Prostate gland (tissue), 2 donors: ENCODE data around the gene AKT1. TPM values are rescaled to one million over a fixed set of nuclear protein-coding genes. Genes with fewer than 3 reads are reported as not detected.

Source experiments
- DNase-seq: peaks from one replicate; pipeline ENCODE4 v3.0.0-alpha.2; 2019; ENCODE audit warnings: low spot score
- H3K27ac ChIP-seq, 2 donors: fragments of 200-600 bp; sonication (generic); 2 replicates each; pipeline ENCODE4 v1.5.1; 2017 to 2019
- H3K27me3 ChIP-seq: fragments of 200-600 bp; sonication (generic); replicated peaks from 2 replicates; pipeline ENCODE4 v1.5.1; 2019; ENCODE audit not compliant: insufficient read depth
- H3K36me3 ChIP-seq, 2 donors: fragments of 200-600 bp; sonication (generic); 1 replicate in 1 of 2; 2 replicates in 1 of 2; pipeline versions ENCODE4 v1.5.1 to v1.8.1; 2017 to 2019
- H3K4me1 ChIP-seq: fragments of 200-600 bp; sonication (generic); replicated peaks from 2 replicates; pipeline ENCODE4 v1.5.1; 2019
- H3K4me3 ChIP-seq, 2 donors: fragments of 200-600 bp; sonication (generic); 2 replicates each; pipeline ENCODE4 v1.5.1; 2017 to 2019
- H3K9me3 ChIP-seq: fragments of 200-600 bp; sonication (generic); 2 replicates; pipeline ENCODE4 v1.5.1; 2017
- POLR2A ChIP-seq: fragments of 450-650 bp; IDR thresholded peaks from one replicate; pipeline ENCODE4 v1.6.1; 2016; ENCODE audit warnings: antibody characterized with exemption, mild to moderate bottlenecking
- POLR2AphosphoS5 ChIP-seq: sonication (generic); formaldehyde crosslinking; IDR thresholded peaks from one replicate; pipeline ENCODE4 v1.6.1; 2017; ENCODE audit warnings: antibody characterized with exemption
- WGBS: methylation state at CpG from one replicate; pipeline ENCODE4 v1.1.5; 2018; 5-methylcytosine and 5-hydroxymethylcytosine counted together
- intact Hi-C: fragments of 100-400 bp; cut with DNase I; formaldehyde crosslinking; loops from one replicate; pipeline ENCODE4 v1.14.2; 2022
- total RNA-seq, 2 donors: library from RNA; depleted of rRNA; stranded (reverse); fragments of >200 nt; gene quantifications; one replicate each; pipeline ENCODE4 v1.1.0, GENCODE V29; 2016
- TF ChIP-seq, protein P1 (sequence below), 4 experiments: fragments of 200-600 bp in 2 of 4; fragments of 450-650 bp in 2 of 4; sonication (generic) in 2 of 4; IDR thresholded peaks; 1 replicate in 3 of 4; 2 replicates in 1 of 4; pipeline ENCODE4 v1.5.1; 2016 to 2019; ENCODE audit warnings: antibody characterized with exemption in 4 of 4, mild to moderate bottlenecking in 2 of 4, moderate library complexity in 2 of 4

AKT1 gene
- total RNA-seq, 2 donors from 2014 or later, result 154 to 200 TPM

DNA sequence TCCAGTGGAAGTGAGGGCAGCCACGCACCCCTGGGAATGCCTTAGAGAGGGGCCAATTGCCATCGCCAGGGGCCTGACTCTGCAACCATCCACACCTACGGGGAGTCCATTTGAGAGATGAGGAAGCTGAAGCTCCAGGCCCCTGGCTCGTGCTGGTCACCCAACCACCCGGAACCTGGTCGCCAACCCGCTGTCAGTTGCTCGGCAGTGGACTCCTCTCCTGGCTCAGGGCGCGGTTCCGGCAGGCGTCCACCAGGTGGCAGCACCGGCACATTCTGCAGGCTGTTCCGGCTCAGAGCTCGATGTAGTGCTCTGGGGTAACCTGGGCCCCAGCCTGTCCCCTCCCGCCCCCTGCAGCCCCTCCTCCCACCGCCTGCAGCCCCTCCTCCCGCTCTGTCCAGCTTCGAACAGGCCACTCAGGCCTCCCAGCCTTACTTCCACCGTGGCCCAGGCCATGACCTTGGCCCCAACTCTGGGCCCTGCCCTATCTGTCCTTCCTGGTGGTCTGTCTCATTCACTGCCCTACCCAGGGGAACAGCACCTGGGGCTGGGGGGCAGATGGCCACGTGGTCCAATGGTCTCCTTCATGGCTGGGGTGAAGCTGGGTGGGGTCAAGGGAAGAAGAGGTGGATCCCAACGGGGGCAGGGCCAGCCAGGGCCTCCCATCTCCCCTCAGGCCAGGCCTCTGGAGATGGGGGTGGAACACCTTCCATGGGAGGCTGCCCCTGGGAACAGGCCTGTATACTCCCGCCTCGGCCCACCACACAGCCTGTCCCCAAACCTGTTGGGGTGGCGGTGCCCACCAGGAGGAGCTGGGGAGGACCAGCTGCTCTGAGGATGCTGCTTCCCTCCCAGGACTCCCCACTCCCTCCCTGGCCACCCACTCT, 26.9 kb downstream of the AKT1 start:
- DNase-seq, result peak; percentile 87
- peak overlapping the region; percentile 36 to 43 for H3K27ac ChIP-seq
- intact Hi-C loops, result loop anchor here (2.0 kb wide), 1 partner anchor 58 kb away; no protein-coding TSS in a partner anchor
- H3K4me1 ChIP-seq, result peaks cover 3% of the 10 kb centered on the region
- H3K36me3 ChIP-seq, result peaks cover 0 to 10% of the 10 kb centered on the region in 2 donors
- peak; percentile 53 for TF ChIP-seq POLR2AphosphoS5
- TF ChIP-seq POLR2A, result no peak
- TF ChIP-seq, protein P1, sequence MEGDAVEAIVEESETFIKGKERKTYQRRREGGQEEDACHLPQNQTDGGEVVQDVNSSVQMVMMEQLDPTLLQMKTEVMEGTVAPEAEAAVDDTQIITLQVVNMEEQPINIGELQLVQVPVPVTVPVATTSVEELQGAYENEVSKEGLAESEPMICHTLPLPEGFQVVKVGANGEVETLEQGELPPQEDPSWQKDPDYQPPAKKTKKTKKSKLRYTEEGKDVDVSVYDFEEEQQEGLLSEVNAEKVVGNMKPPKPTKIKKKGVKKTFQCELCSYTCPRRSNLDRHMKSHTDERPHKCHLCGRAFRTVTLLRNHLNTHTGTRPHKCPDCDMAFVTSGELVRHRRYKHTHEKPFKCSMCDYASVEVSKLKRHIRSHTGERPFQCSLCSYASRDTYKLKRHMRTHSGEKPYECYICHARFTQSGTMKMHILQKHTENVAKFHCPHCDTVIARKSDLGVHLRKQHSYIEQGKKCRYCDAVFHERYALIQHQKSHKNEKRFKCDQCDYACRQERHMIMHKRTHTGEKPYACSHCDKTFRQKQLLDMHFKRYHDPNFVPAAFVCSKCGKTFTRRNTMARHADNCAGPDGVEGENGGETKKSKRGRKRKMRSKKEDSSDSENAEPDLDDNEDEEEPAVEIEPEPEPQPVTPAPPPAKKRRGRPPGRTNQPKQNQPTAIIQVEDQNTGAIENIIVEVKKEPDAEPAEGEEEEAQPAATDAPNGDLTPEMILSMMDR (IDR thresholded peaks at IDR 0.05), result peak; percentile 92 to 98 (median 96)
- H3K27me3 ChIP-seq, result no peaks in the 10 kb centered on the region
- no peak overlapping the region for H3K4me3 ChIP-seq
- WGBS, result 14% methylated on average over 22 of the region's 25 CpGs
- no peaks in the 10 kb centered on the region for H3K9me3 ChIP-seq

DNA sequence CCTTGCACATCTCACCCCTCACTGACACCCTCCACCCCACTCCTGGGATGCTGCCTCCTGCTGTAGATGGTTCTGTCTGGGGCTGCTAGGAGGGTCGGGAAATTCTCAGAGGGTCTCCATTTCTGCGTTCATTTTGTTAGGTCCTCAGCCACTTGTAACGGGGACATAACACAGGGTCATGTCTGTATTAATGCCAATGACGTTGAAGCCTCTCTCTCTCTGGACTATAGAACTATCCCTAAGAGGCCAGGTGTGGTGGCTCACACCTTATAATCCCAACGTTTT, 28.0 kb downstream of the AKT1 start:
- no peaks in the 10 kb centered on the region for H3K4me1 ChIP-seq
- TF ChIP-seq POLR2AphosphoS5, result no peak
- TF ChIP-seq POLR2A, result no peak
- TF ChIP-seq, protein P1 (IDR thresholded peaks at IDR 0.05), result no peak
- no peak overlapping the region for H3K27ac ChIP-seq
- H3K27me3 ChIP-seq, result no peaks in the 10 kb centered on the region
- no peak overlapping the region for H3K4me3 ChIP-seq
- H3K9me3 ChIP-seq, result no peaks in the 10 kb centered on the region
- H3K36me3 ChIP-seq, result peaks cover 0 to 2% of the 10 kb centered on the region in 2 donors
- DNase-seq, result no peak
- WGBS, result 90% methylated on average over 5 of the region's 5 CpGs
- intact Hi-C loops, result no loop called here

DNA sequence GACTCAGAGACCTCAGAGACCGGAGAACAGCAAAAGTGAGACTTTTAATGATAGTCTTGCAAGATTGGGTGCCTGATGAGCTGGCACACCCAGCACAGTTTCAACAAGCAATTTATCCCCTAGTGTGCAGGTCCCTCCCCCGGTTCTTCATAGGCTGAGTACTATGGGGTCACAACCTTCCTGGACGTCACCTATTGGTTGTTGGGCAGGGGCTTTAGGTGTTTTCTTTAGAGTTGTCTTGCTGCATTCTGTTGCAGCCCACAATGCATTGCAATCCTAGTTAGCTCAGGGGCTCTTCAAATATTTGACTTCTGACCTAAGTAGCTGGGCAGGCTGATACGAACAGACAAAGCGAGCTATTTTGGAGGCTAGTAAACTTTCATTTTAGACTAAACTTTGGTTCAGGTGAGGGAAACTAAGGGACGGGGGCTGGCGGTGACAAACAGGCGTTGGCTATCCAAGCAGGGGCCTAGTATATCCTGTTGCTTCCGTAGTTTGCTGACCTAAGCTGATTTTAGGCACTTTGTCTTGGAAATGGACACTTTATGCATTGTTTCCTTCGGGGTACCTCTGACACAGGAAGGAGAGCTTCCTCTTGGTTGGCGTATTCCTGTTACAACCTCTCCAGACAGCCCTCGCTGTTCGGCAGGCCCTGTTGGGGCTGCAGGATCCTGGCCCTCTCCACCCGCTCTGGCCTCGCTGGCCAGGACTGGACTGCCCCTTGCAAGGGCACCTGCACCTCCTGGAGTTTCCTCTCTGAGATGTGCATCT, 28.5 kb downstream of the AKT1 start:
- H3K27ac ChIP-seq, result no peak overlapping the region
- 84% methylated on average over 15 of the region's 15 CpGs for whole genome bisulfite sequencing
- TF ChIP-seq, protein P1 (IDR thresholded peaks at IDR 0.05), result no peak
- TF ChIP-seq POLR2A (no peak), POLR2AphosphoS5 (no peak)
- no peak for DNase-seq
- no peaks in the 10 kb centered on the region for H3K27me3 ChIP-seq
- H3K36me3 ChIP-seq, result no peaks in the 10 kb centered on the region
- no peaks in the 10 kb centered on the region for H3K9me3 ChIP-seq
- no peaks in the 10 kb centered on the region for H3K4me1 ChIP-seq
- no peak overlapping the region for H3K4me3 ChIP-seq
- intact Hi-C loops, result no loop called here

DNA sequence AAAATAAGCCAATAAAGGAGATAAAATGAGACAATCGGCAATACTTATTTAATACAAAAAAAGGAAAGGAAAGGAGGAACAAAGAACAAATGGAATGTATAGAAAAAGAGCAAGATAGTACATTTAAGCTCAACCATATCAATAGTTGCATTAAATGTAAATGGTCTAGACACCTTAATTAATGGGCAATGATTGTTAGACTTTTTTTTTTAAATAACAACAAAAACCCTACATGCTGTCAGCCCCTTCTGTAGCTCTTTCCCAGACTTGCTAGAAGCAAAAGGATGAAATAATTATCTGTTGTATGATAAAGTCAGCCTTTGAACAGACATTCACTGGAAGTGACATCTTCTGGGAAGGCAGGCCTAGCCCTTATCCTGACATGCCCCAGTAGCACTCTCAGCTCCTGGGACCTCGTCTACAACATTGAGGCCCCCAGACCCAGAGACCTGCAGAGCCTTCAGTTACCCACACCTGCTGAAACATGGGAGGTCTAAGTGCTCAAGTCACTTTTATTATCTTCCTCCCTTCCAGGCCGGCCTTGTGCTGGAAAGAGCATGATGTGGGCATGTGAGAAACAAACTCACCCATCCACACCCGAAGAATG, 29.2 kb downstream of the AKT1 start:
- no peak overlapping the region for H3K27ac ChIP-seq
- H3K4me1 ChIP-seq, result no peaks in the 10 kb centered on the region
- DNase-seq, result no peak
- H3K27me3 ChIP-seq, result no peaks in the 10 kb centered on the region
- H3K4me3 ChIP-seq, result no peak overlapping the region
- WGBS, result 88% methylated on average over 4 of the region's 4 CpGs
- intact Hi-C loops, result no loop called here
- H3K36me3 ChIP-seq, result no peaks in the 10 kb centered on the region
- H3K9me3 ChIP-seq, result no peaks in the 10 kb centered on the region
- TF ChIP-seq, protein P1 (IDR thresholded peaks at IDR 0.05), result no peak
- TF ChIP-seq POLR2AphosphoS5 (no peak), POLR2A (no peak)
